ENCODE results near the gene SMTNL1. TPM values are rescaled to one million over a fixed set of nuclear protein-coding genes. Genes with fewer than 3 reads are reported as not detected.

The SMTNL1 gene
- total and polyA plus RNA-seq, 4 donors, result not detected

DNA sequence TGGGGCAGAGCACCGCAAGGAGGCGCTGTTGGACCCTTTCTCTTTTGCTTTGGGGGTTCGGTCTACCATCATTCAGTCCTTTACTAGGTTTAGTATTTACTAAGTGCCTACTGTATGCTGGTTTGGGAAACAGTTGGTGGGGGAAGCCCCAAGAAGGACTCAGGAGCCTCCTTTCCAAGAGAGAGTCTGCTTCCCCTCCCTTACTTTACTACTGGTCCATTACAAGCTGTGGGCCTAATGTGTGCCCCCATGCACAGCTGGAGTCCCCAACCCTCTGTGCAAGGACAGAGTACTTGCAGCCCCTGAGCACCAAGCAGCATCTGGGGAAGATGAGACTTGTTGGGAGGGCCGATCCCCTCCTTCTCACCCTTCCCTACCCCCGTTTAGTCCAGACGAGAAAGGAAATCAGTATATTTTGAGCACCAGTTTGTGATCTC lies 31.0 kb downstream of the SMTNL1 start:
- WGBS, result 36% methylated on average over 6 of the region's 6 CpGs
- DNase-seq (ENCODE audit: low spot score), result peak; percentile 92

More for the DNA sequence above, 31.0 kb downstream of the SMTNL1 start:
- Histone ChIP-seq H3K4me1 (ENCODE audit: control insufficient read depth in 4 of 4, insufficient read depth in 4 of 4, low read length in 3 of 4) (peaks cover 8 to 37% (median 24%) of the 10 kb centered on the region in 4 donors), H3K36me3 (ENCODE audit: control insufficient read depth in 4 of 4, insufficient read depth in 3 of 4, low read depth in 1 of 4, low read length in 3 of 4) (no peaks in the 10 kb centered on the region), H3K27me3 (ENCODE audit: control insufficient read depth in 4 of 4, insufficient read depth in 4 of 4, low read length in 3 of 4) (no peaks in the 10 kb centered on the region), H3K9me3 (ENCODE audit: control insufficient read depth in 4 of 4, low read length in 3 of 4) (no peaks in the 10 kb centered on the region), H3K9ac (ENCODE audit: low read depth in 1 of 2, low read length in 2 of 2) (no peak overlapping the region), H3K27ac (ENCODE audit: low read depth in 1 of 2, low read length in 2 of 2) (peak overlapping the region; percentile 85 to 90), H3K4me3 (ENCODE audit: low read depth in 1 of 3, low read length in 3 of 3) (peak overlapping the region; percentile 72 to 97 (median 79))
- TF ChIP-seq, protein P1, sequence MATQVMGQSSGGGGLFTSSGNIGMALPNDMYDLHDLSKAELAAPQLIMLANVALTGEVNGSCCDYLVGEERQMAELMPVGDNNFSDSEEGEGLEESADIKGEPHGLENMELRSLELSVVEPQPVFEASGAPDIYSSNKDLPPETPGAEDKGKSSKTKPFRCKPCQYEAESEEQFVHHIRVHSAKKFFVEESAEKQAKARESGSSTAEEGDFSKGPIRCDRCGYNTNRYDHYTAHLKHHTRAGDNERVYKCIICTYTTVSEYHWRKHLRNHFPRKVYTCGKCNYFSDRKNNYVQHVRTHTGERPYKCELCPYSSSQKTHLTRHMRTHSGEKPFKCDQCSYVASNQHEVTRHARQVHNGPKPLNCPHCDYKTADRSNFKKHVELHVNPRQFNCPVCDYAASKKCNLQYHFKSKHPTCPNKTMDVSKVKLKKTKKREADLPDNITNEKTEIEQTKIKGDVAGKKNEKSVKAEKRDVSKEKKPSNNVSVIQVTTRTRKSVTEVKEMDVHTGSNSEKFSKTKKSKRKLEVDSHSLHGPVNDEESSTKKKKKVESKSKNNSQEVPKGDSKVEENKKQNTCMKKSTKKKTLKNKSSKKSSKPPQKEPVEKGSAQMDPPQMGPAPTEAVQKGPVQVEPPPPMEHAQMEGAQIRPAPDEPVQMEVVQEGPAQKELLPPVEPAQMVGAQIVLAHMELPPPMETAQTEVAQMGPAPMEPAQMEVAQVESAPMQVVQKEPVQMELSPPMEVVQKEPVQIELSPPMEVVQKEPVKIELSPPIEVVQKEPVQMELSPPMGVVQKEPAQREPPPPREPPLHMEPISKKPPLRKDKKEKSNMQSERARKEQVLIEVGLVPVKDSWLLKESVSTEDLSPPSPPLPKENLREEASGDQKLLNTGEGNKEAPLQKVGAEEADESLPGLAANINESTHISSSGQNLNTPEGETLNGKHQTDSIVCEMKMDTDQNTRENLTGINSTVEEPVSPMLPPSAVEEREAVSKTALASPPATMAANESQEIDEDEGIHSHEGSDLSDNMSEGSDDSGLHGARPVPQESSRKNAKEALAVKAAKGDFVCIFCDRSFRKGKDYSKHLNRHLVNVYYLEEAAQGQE (IDR thresholded peaks at IDR 0.05), result no peak
- TF ChIP-seq, protein P2, sequence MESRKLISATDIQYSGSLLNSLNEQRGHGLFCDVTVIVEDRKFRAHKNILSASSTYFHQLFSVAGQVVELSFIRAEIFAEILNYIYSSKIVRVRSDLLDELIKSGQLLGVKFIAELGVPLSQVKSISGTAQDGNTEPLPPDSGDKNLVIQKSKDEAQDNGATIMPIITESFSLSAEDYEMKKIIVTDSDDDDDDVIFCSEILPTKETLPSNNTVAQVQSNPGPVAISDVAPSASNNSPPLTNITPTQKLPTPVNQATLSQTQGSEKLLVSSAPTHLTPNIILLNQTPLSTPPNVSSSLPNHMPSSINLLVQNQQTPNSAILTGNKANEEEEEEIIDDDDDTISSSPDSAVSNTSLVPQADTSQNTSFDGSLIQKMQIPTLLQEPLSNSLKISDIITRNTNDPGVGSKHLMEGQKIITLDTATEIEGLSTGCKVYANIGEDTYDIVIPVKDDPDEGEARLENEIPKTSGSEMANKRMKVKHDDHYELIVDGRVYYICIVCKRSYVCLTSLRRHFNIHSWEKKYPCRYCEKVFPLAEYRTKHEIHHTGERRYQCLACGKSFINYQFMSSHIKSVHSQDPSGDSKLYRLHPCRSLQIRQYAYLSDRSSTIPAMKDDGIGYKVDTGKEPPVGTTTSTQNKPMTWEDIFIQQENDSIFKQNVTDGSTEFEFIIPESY (IDR thresholded peaks at IDR 0.05), result no peak
- TF ChIP-seq TAF1 (conservative IDR thresholded peaks at IDR 0.05), result no peak
- no peak for TF ChIP-seq HNF4G (IDR thresholded peaks at IDR 0.05)
- peak; percentile 89 to 95 for TF ChIP-seq RAD21 (IDR thresholded peaks at IDR 0.05)
- TF ChIP-seq YY1 (IDR thresholded peaks at IDR 0.05), result no peak
- no peak for TF ChIP-seq GABPA (IDR thresholded peaks at IDR 0.05 in 1 of 2, conservative IDR thresholded peaks at IDR 0.05 in 1 of 2)
- peak in 1 of 2 donors; percentile 28 for TF ChIP-seq RXRA (IDR thresholded peaks at IDR 0.05)
- TF ChIP-seq HNF4A (conservative IDR thresholded peaks at IDR 0.05), result no peak
- TF ChIP-seq JUND (IDR thresholded peaks at IDR 0.05), result no peak
- TF ChIP-seq FOXA1 (IDR thresholded peaks at IDR 0.05), result no peak
- TF ChIP-seq EGR1 (IDR thresholded peaks at IDR 0.05; ENCODE audit: low read depth in 2 of 2), result no peak
- no peak for TF ChIP-seq NR2F2 (IDR thresholded peaks at IDR 0.05)
- TF ChIP-seq, protein P3, sequence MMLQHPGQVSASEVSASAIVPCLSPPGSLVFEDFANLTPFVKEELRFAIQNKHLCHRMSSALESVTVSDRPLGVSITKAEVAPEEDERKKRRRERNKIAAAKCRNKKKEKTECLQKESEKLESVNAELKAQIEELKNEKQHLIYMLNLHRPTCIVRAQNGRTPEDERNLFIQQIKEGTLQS (IDR thresholded peaks at IDR 0.05), result no peak
- TF ChIP-seq SP1 (IDR thresholded peaks at IDR 0.05), result no peak
- TF ChIP-seq, protein P4, sequence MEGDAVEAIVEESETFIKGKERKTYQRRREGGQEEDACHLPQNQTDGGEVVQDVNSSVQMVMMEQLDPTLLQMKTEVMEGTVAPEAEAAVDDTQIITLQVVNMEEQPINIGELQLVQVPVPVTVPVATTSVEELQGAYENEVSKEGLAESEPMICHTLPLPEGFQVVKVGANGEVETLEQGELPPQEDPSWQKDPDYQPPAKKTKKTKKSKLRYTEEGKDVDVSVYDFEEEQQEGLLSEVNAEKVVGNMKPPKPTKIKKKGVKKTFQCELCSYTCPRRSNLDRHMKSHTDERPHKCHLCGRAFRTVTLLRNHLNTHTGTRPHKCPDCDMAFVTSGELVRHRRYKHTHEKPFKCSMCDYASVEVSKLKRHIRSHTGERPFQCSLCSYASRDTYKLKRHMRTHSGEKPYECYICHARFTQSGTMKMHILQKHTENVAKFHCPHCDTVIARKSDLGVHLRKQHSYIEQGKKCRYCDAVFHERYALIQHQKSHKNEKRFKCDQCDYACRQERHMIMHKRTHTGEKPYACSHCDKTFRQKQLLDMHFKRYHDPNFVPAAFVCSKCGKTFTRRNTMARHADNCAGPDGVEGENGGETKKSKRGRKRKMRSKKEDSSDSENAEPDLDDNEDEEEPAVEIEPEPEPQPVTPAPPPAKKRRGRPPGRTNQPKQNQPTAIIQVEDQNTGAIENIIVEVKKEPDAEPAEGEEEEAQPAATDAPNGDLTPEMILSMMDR (IDR thresholded peaks at IDR 0.05; ENCODE audit: low read depth, low read length, missing input control), result peak; percentile 89
- no peak for TF ChIP-seq FOXA2 (IDR thresholded peaks at IDR 0.05)
- TF ChIP-seq, protein P5, sequence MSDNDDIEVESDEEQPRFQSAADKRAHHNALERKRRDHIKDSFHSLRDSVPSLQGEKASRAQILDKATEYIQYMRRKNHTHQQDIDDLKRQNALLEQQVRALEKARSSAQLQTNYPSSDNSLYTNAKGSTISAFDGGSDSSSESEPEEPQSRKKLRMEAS (IDR thresholded peaks at IDR 0.05), result no peak
